K562 (cell line): ENCODE measurements around the gene CELA3B. TPM values are rescaled to one million over a fixed set of nuclear protein-coding genes. Genes with fewer than 3 reads are reported as not detected.
A peak's percentile ranks its signal among the peaks of the same experiment; 100 is the strongest.

Source experiments
- BMI1 ChIP-seq: fragments of 150-350 bp; IDR thresholded peaks from 2 replicates; pipeline ENCODE4 v1.6.1; 2014; ENCODE audit warnings: low read length
- EGR1 ChIP-seq: fragments of 450-650 bp; conservative IDR thresholded peaks from 2 replicates; pipeline ENCODE4 v1.6.1; 2017; ENCODE audit warnings: mild to moderate bottlenecking
- ERF ChIP-seq: fragments of 450-650 bp; formaldehyde crosslinking; IDR thresholded peaks from 2 replicates; pipeline ENCODE4 v1.4.0; 2020; ENCODE audit warnings: mild to moderate bottlenecking, mixed read lengths
- GTF2F1 ChIP-seq: IDR thresholded peaks from 2 replicates; pipeline ENCODE4 v1.6.1; 2011; ENCODE audit warnings: low read depth, low read length, improper control_type of control experiment
- MEF2A ChIP-seq: IDR thresholded peaks from 2 replicates; pipeline ENCODE4 v1.6.1; 2011; ENCODE audit warnings: low read depth, mild to moderate bottlenecking, low read length, moderate library complexity; ENCODE audit not compliant: control insufficient read depth
- NBN ChIP-seq: fragments of 450-650 bp; IDR thresholded peaks from 2 replicates; pipeline ENCODE4 v1.6.1; 2016; ENCODE audit warnings: low read depth, mild to moderate bottlenecking
- NEUROD1 ChIP-seq: fragments of 150-350 bp; IDR thresholded peaks from 2 replicates; pipeline ENCODE4 v1.6.1; 2014; ENCODE audit warnings: borderline replicate concordance, low read length, low read depth; ENCODE audit not compliant: partially characterized antibody
- NR2F6 ChIP-seq: fragments of 450-650 bp; formaldehyde crosslinking; IDR thresholded peaks from 2 replicates; pipeline ENCODE4 v1.4.0; 2020; ENCODE audit warnings: mild to moderate bottlenecking
- POLR2A ChIP-seq: fragments of 450-650 bp; conservative IDR thresholded peaks from 2 replicates; pipeline ENCODE4 v1.6.1; 2016
- RBM15 ChIP-seq: fragments of 200-400 bp; formaldehyde crosslinking; IDR thresholded peaks from 2 replicates; pipeline ENCODE4 v1.6.1; 2018; ENCODE audit warnings: mild to moderate bottlenecking, low read length, moderate library complexity; ENCODE audit not compliant: insufficient read depth
- RBM34 ChIP-seq: fragments of 200-400 bp; formaldehyde crosslinking; IDR thresholded peaks from 2 replicates; pipeline ENCODE4 v1.6.1; 2018; ENCODE audit warnings: low read length, borderline replicate concordance; ENCODE audit not compliant: insufficient read depth
- SREBF1 ChIP-seq: fragments of 150-350 bp; IDR thresholded peaks from 2 replicates; pipeline ENCODE4 v1.6.1; 2014; ENCODE audit warnings: antibody characterized with exemption, low read depth, low read length, borderline replicate concordance
- TARDBP ChIP-seq: fragments of 450-650 bp; IDR thresholded peaks from 2 replicates; pipeline ENCODE4 v1.6.1; 2016
- ZKSCAN3 ChIP-seq: fragments of 250-450 bp; sonication (Bioruptor Pico); IDR thresholded peaks from 2 replicates; pipeline ENCODE4 v1.4.0; 2020
- polyA plus RNA-seq, 8 experiments: library from polyadenylated mRNA; depleted of rRNA in 4 of 8; stranded (reverse) in 5 of 8; unstranded in 3 of 8; fragments of >200 nt; fragmentation: Nextera tagmentation in 2 of 8; fragmentation: Illumina TruSeq in 1 of 8; extraction: Ambion mirVana in 2 of 8; extraction: Trizol in 1 of 8; gene quantifications; 2 replicates each; pipeline versions ENCODE4 v1.2.1 to v1.2.3, GENCODE V29; 2011 to 2014; ENCODE audit warnings: inconsistent platforms in 1 of 8, missing spikeins in 1 of 8
- total RNA-seq, 7 experiments: library from RNA; depleted of rRNA in 6 of 7; stranded (reverse); fragments of >200 nt in 6 of 7; fragmentation: Illumina TruSeq in 2 of 7; extraction: Trizol in 2 of 7; gene quantifications; 2 replicates each; pipeline versions ENCODE4 v1.2.1 to v1.2.3, GENCODE V29; 2011 to 2021; ENCODE audit warnings: low replicate concordance in 1 of 7
- TF ChIP-seq, protein P1 (sequence below): fragments of 250-450 bp; sonication (Bioruptor Pico); IDR thresholded peaks from 2 replicates; pipeline ENCODE4 v1.8.0; 2021; ENCODE audit warnings: moderate library complexity, mild to moderate bottlenecking, inconsistent platforms
- TF ChIP-seq, protein P2 (sequence below): fragments of 450-650 bp; conservative IDR thresholded peaks from 2 replicates; pipeline ENCODE4 v1.6.1; 2016; ENCODE audit warnings: missing genetic modification characterization, low read depth, mild to moderate bottlenecking, control low read depth, missing compliant biosample characterization
- TF ChIP-seq, protein P3 (sequence below): fragments of 450-650 bp; IDR thresholded peaks from 2 replicates; pipeline ENCODE4 v1.6.1; 2017; ENCODE audit warnings: mild to moderate bottlenecking, moderate library complexity
- TF ChIP-seq, protein P4 (sequence below): fragments of 250-450 bp; sonication (Bioruptor Pico); IDR thresholded peaks from 2 replicates; pipeline ENCODE4 v1.5.0; 2021
- TF ChIP-seq, protein P5 (sequence below): sonication (generic); formaldehyde crosslinking; IDR thresholded peaks from 2 replicates; pipeline ENCODE4 v1.8.1; 2023; ENCODE audit warnings: mild to moderate bottlenecking, missing genetic modification reagents, moderate library complexity
- TF ChIP-seq, protein P6 (sequence below): IDR thresholded peaks from 2 replicates; pipeline ENCODE4 v1.6.1; 2012; ENCODE audit warnings: low read depth, low read length, improper control_type of control experiment, borderline replicate concordance
- TF ChIP-seq, protein P7 (sequence below): fragments of 450-650 bp; formaldehyde crosslinking; IDR thresholded peaks from 2 replicates; pipeline ENCODE4 v1.4.0; 2022; ENCODE audit warnings: missing genetic modification characterization

Gene CELA3B
- total and polyA plus RNA-seq, 9 of the 15 experiments (the other 6 are each of a cell fraction or from before 2014, with no cell fraction given), result 3.1 TPM; not detected in 8

DNA sequence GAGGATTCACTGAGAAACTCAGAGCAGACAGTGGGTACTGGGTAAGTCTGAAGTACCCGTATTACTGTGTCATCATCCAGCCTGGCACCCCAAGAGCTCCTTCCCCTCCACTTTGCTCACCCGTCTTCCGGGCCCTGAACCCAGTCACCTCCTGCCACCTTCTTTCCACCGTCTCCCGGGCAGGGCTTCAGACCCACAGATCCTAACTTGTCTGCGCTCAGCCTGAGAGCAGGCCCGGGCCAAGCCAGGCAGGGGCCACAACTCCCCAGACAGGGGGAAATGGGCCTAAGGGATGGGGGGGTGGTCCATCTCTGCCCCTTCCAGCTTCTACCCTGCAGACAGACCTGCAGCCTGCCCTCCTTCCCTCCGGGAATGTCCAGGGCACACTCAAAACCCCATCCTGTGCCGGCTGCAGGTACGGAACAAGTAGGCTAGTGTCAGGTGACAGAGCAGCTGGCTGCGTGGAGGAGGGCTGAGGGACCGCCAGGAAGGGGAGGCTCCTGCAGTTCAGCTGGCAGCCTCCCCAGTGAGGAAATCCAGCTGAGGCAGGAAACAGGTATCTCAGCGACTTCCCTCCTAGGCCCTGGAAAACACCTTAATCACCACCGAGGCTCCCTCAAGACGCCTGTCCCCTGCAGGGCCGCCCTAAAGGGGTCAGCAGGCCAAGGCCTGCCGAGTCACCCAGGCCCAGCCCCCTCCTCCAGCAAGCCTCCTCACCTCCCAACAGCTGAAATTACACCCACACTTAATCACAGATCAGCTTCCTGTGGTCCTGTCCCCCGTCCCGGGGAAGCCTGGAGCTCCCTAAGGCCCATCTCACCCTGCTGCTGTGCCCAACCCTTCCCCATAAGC, 43.2 kb upstream of the CELA3B start (continued):
- TF ChIP-seq, protein P1, sequence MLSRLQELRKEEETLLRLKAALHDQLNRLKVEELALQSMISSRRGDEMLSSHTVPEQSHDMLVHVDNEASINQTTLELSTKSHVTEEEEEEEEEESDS (CRISPR knock-in tag), result no peak
- TF ChIP-seq, protein P2, sequence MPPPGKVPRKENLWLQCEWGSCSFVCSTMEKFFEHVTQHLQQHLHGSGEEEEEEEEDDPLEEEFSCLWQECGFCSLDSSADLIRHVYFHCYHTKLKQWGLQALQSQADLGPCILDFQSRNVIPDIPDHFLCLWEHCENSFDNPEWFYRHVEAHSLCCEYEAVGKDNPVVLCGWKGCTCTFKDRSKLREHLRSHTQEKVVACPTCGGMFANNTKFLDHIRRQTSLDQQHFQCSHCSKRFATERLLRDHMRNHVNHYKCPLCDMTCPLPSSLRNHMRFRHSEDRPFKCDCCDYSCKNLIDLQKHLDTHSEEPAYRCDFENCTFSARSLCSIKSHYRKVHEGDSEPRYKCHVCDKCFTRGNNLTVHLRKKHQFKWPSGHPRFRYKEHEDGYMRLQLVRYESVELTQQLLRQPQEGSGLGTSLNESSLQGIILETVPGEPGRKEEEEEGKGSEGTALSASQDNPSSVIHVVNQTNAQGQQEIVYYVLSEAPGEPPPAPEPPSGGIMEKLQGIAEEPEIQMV (tag), result no peak
- TF ChIP-seq RBM15 (no peak), TARDBP (no peak), ZKSCAN3 (CRISPR knock-in tag) (no peak), EGR1 (peak; percentile 66), POLR2A (no peak), RBM34 (no peak), NBN (no peak), ERF (CRISPR knock-in tag) (no peak), NR2F6 (no peak), SREBF1 (0 out of 2 replicates have a peak, but pooled peaks have one; percentile 10), GTF2F1 (no peak), BMI1 (no peak), NEUROD1 (no peak), MEF2A (no peak)
- TF ChIP-seq, protein P3, sequence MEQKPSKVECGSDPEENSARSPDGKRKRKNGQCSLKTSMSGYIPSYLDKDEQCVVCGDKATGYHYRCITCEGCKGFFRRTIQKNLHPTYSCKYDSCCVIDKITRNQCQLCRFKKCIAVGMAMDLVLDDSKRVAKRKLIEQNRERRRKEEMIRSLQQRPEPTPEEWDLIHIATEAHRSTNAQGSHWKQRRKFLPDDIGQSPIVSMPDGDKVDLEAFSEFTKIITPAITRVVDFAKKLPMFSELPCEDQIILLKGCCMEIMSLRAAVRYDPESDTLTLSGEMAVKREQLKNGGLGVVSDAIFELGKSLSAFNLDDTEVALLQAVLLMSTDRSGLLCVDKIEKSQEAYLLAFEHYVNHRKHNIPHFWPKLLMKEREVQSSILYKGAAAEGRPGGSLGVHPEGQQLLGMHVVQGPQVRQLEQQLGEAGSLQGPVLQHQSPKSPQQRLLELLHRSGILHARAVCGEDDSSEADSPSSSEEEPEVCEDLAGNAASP, result no peak
- TF ChIP-seq, protein P4, sequence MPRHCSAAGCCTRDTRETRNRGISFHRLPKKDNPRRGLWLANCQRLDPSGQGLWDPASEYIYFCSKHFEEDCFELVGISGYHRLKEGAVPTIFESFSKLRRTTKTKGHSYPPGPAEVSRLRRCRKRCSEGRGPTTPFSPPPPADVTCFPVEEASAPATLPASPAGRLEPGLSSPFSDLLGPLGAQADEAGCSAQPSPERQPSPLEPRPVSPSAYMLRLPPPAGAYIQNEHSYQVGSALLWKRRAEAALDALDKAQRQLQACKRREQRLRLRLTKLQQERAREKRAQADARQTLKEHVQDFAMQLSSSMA (CRISPR knock-in tag), result no peak
- TF ChIP-seq, protein P5, sequence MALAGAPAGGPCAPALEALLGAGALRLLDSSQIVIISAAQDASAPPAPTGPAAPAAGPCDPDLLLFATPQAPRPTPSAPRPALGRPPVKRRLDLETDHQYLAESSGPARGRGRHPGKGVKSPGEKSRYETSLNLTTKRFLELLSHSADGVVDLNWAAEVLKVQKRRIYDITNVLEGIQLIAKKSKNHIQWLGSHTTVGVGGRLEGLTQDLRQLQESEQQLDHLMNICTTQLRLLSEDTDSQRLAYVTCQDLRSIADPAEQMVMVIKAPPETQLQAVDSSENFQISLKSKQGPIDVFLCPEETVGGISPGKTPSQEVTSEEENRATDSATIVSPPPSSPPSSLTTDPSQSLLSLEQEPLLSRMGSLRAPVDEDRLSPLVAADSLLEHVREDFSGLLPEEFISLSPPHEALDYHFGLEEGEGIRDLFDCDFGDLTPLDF (CRISPR knock-in tag), result no peak
- TF ChIP-seq, protein P6, sequence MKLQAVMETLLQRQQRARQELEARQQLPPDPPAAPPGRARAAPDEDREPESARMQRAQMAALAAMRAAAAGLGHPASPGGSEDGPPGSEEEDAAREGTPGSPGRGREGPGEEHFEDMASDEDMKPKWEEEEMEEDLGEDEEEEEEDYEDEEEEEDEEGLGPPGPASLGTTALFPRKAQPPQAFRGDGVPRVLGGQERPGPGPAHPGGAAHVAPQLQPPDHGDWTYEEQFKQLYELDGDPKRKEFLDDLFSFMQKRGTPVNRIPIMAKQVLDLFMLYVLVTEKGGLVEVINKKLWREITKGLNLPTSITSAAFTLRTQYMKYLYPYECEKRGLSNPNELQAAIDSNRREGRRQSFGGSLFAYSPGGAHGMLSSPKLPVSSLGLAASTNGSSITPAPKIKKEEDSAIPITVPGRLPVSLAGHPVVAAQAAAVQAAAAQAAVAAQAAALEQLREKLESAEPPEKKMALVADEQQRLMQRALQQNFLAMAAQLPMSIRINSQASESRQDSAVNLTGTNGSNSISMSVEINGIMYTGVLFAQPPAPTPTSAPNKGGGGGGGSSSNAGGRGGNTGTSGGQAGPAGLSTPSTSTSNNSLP, result no peak
- TF ChIP-seq, protein P7, sequence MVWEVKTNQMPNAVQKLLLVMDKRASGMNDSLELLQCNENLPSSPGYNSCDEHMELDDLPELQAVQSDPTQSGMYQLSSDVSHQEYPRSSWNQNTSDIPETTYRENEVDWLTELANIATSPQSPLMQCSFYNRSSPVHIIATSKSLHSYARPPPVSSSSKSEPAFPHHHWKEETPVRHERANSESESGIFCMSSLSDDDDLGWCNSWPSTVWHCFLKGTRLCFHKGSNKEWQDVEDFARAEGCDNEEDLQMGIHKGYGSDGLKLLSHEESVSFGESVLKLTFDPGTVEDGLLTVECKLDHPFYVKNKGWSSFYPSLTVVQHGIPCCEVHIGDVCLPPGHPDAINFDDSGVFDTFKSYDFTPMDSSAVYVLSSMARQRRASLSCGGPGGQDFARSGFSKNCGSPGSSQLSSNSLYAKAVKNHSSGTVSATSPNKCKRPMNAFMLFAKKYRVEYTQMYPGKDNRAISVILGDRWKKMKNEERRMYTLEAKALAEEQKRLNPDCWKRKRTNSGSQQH (CRISPR knock-in tag), result no peak
